ES-I3 (cell line): Measurements from ENCODE around the gene FAM163B.

Experiments used
- H3K36me3 ChIP-seq: 2 replicates; pipeline ENCODE4 v1.6.1; 2013; ENCODE audit warnings: mild to moderate bottlenecking, low read length, control low read depth, moderate library complexity; ENCODE audit not compliant: insufficient read depth
- H3K4me1 ChIP-seq: 2 replicates; pipeline ENCODE4 v1.6.1; 2013; ENCODE audit warnings: mild to moderate bottlenecking, control low read depth, low read length; ENCODE audit not compliant: insufficient read depth
- H3K9ac ChIP-seq: 2 replicates; pipeline ENCODE4 v1.6.1; 2013; ENCODE audit warnings: low read depth, mild to moderate bottlenecking, low read length, moderate library complexity
- H3K9me3 ChIP-seq: 2 replicates; pipeline ENCODE4 v1.6.1; 2013; ENCODE audit warnings: mild to moderate bottlenecking, low read length, moderate library complexity; ENCODE audit not compliant: control insufficient read depth, insufficient read depth

Gene FAM163B

DNA sequence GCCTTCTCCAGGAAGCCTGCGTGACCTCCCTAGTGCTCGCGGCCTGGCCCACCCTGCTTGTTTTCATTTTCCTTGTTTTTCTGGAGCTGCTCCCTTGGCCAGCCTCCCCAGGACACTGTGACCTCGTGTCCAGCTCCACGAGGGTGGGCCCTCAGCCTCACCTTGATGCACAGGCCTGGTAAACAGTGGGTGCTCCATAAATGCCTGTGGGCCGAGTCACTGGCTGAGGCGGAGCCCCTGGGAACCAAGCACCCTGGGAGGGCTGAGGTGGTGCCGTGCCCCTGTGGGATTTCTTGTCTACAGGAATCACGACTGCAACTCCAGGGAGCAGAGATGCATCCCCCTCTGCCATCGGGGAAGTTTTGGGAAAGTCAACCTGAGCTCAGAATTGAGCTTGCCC is 17.2 kb downstream of the FAM163B start:
- Histone ChIP-seq H3K9ac (no peak overlapping the region), H3K4me1 (no peaks in the 10 kb centered on the region), H3K36me3 (no peaks in the 10 kb centered on the region), H3K9me3 (peaks cover 4% of the 10 kb centered on the region; the same call in 1 of the 2 replicates)

DNA sequence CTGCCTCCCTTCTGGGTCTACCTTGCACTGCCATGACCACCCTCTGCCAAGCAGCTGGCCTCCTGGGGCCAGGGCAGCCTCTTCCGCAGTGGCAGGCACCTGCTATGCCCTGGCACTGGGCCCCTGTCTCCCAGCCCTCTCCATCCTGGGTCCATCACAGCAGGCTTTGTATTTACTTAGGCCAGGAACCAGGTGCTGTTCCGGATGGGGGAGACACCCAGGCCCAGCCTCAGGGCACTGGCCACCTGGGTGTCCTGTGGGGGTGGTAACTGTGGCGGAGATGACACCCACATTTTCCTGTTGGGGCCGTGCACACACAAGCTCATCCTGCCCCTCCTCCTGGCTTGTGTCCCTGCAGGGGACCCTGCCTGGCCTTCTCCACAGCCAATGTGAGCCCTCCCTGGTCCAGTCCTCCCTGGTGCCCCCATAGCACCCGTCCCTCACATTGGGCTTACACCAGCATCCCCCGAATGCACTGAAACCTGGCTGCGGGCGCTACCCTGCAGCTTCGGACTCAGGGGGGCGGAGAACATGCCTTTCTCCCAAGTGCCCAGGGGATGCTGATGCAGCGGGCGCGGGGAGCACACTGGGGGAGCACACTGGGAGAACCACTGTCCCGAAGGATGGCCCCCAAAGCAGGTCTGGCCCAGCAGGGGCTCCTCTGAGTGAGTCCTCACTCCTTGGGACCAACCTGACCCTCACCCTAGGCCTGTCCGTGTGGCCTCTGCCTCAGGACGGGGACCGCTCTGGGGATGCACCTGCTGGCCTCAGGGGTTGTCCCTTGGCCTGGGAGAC is 17.9 kb downstream of the FAM163B start:
- Histone ChIP-seq H3K9ac (no peak overlapping the region), H3K36me3 (no peaks in the 10 kb centered on the region), H3K9me3 (no peaks in the 10 kb centered on the region), H3K4me1 (no peaks in the 10 kb centered on the region)

DNA sequence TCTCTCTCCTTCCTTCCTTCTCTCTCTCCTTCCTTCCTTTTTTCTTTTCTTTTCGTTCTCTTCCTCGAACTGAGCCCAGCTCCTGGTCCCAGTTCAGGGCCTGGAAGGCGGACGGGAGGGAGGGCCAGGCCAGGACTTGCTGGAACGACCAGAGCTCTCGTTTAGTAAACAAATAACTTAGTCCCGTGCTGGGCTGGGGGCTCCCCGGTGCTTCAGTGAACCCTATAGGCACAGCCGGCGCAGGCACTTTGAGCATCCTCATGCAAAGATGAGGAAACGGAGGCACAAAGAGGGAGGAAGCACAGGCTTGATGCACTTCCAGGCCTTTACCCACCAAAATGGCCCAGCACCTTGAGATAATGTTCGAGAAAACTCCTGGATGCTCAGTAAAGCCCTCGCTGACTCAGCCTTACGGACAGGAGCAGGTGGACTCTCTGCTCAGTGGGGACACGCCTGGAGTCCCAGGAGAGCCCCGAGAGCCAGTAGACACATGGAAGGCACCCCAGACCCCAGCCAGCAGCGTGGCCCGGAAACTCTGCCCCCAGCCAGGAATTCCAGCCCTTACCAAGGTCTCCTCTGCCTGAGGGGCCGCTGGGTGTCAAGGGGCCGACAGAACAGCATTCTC is 18.8 kb downstream of the FAM163B start:
- Histone ChIP-seq H3K4me1 (peaks cover 10% of the 10 kb centered on the region; the same call in 1 of the 2 replicates), H3K9ac (no peak overlapping the region), H3K9me3 (no peaks in the 10 kb centered on the region), H3K36me3 (no peaks in the 10 kb centered on the region)

DNA sequence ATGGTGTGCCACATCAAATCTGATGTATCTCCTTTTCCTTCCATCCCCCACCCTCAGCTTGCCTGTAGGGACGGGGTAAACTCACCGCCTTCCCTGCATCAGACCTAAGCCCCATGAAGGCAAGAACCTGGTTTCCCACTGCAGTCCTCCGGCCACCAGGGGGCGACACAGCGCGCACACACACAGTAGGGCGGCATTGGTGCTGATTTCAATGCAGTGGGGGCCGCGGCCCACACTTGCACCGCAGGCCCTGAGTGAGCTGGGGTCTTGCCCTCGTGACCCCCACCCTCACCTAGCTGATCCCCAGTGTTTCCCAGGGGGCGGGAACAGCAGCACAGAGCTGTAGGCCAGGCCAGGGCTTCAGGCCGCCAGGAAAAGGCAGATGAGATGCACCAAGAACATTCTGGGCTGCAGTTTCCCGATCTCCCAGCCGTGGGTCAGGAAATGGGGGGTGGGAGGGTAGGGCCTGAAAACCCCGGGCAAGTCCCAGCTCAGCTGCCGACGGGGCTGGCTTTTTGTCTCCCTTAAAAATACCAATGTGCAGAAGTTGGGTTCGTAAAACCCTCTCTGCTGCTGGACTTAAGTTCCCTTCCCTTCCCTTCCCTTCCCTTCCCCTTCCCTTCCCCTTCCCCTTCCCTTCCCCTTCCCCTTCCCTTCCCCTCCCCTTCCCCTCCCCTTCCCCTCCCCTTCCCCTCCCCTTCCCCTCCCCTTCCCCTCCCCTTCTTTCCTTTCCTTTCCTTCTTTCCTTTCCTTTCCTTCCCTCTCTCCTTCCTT is 19.5 kb downstream of the FAM163B start:
- no peaks in the 10 kb centered on the region for H3K9me3 ChIP-seq
- no peaks in the 10 kb centered on the region for H3K36me3 ChIP-seq
- no peak overlapping the region for H3K9ac ChIP-seq
- H3K4me1 ChIP-seq, result peaks cover 15% of the 10 kb centered on the region

DNA sequence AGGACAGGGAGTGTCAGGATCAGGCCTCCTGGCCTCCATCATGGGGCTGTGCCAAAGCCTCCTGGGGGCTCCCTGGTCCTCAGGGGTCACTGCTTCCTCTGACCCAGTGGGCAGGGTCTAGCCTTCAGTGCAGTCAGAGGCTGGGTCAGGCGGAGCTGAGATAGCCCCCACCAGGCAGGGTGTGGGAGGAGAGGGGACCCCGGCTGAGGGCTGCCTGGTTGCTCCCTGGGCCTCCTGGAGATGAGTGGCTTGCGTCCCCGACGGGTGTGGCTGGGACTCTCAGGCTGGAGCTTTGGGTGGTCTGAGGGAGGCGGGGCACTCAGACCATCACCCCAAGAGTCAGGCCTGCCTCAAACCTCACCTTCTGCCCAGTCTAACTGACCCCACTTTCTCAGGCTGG is 21.7 kb downstream of the FAM163B start:
- H3K9ac ChIP-seq, result no peak overlapping the region
- no peaks in the 10 kb centered on the region for H3K36me3 ChIP-seq
- no peaks in the 10 kb centered on the region for H3K9me3 ChIP-seq
- peaks cover 20% of the 10 kb centered on the region for H3K4me1 ChIP-seq

DNA sequence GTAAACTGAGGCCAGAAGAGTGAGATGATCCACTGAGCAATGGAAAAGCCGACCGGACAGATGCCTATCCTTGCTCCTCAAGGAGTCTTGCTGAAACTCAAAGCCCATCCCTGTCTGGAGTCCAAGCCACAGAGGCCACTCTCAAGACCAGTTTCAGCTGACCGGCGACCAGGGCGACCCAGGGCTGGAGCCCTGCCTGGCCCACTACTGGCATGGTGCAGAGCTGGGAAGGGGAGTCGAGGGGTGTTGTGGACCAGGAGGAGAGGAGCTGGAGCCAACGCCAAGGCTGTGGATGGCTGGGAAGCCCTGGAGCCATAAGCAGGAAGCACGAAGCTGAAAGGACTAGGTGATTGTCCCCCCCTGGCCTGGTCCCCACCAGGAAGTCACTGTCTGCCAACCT is 22.1 kb downstream of the FAM163B start:
- Histone ChIP-seq H3K9ac (no peak overlapping the region), H3K9me3 (no peaks in the 10 kb centered on the region), H3K4me1 (peaks cover 20% of the 10 kb centered on the region), H3K36me3 (no peaks in the 10 kb centered on the region)

DNA sequence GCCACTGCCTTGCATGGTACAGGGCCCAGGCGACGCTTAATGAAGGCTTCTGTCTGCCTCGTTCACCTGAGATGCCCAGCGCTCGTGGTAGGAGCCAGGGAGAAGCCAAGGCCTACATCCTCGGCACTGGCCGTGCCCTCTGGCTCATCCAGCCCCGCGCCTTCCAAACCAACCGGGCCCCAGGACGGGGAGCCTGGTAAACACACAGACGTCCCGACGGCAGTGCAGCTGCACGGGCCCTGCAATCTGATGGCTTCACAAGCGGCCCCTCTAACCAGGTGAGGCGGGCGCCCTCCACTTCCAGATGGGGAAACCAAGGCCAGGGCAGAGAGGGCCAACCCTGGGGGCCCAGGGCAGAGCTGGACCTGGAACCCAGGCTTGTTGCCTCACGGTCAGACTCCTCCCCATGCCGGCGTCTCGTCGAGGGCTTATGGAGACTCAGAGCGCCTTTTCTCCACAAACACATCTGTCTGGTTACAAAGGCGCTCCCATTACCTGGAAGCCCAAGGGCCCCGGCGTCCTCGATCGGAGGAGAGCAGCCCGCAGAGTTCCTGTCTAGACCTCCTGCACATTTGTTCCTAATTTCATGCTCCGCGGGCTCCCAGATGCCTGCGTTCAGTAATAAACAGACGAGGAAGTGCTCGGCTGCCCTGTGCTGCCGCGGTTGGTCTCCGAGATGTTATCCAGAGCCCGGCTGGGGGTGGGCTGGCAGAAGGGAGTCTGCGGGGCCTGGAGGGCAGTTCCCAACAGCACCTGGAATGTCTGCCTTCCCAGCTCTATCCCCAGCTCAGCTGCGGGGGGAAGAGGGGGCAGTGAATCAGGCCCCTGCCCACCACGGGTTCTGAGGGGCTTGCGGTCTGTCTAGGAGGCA is 23.5 kb downstream of the FAM163B start:
- H3K4me1 ChIP-seq, result peaks cover 26% of the 10 kb centered on the region
- no peaks in the 10 kb centered on the region for H3K36me3 ChIP-seq
- H3K9me3 ChIP-seq, result no peaks in the 10 kb centered on the region
- H3K9ac ChIP-seq, result no peak overlapping the region

DNA sequence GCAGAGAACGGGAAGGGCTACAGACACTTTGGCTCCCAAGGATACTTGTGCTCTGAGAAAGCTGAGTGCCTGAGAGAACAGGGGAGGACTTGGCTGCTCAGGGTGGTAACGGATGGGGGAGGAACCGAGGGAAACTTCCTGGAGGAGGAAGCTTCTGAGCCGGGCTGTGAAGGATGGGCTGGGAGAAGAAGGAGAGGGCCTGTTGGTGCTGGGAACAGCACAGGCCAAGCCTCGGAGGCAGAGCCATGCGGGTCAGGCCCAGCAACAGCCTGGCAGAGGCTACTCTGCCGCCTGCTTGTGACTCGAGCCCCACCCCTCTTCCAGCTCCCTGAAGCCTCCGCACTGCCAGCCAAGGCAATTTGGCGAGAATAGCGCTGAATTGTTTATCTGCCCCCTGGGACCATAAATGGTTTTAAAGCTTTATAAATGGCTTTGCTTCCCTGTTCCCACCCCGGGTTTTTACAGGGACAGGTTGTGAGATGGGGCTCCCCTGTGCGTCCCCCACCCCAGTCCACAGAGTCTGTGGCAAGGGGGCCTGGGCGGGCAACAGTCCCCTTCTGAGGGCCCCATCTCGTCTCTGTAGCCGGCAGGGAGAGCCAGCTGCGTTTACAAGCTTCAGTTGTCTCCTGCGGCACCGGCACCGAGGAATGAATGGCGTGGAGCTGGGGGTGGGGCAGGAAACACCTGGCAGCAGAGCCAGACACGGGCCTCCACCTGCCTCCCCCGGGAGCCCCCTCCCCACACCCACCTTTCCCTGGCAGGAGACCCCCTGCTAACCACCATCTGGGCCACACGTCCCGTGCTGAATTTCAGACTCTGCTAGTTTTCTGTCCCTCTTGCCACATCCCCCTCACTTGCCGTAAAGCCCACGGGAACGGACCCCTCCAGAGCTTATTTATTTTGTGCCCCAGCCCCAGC is 24.4 kb downstream of the FAM163B start:
- Histone ChIP-seq H3K9me3 (no peaks in the 10 kb centered on the region), H3K36me3 (no peaks in the 10 kb centered on the region), H3K4me1 (peaks cover 26% of the 10 kb centered on the region), H3K9ac (no peak overlapping the region)

DNA sequence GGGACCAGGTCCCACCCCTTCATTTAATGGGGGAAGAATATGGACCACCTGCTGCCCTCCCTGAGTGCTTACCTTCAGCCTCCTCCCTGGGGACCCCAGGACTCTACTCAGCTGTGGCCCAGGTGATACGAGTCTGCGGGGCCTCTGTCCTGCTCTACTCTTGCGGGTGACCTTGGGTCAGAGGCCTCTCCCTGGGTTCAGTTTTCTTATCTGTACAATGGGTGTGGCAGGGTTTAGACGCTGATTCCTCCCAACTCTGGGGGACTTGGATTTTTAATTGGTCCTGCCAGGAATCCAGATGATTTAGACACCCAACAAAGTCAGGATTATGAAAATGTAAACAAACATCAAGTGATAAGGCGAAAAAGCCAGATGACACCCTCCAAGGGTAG is 25.0 kb downstream of the FAM163B start:
- H3K9ac ChIP-seq, result no peak overlapping the region
- no peaks in the 10 kb centered on the region for H3K9me3 ChIP-seq
- no peaks in the 10 kb centered on the region for H3K36me3 ChIP-seq
- H3K4me1 ChIP-seq, result peaks cover 26% of the 10 kb centered on the region

DNA sequence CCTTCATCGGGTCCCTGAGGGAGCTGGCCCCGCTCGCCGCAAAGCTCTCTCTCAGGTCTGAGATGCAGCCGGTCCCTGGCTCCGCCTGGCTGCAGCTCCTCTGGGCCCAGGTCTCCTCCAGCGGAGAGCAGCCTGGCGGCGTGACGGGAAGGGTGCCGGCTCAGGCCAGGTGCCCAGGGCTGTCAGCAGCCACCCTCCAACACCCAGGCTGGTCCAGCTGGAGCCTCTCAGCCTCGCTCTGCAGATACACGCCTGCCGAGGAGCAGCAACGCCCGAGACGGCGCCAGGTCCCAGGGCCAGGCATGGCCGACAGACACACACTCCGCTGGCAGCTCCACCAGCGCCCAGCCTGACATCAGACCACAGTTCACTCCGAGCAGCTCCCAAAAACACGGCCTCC is 25.6 kb downstream of the FAM163B start:
- Histone ChIP-seq H3K9me3 (no peaks in the 10 kb centered on the region), H3K36me3 (no peaks in the 10 kb centered on the region), H3K9ac (no peak overlapping the region), H3K4me1 (peaks cover 26% of the 10 kb centered on the region)

DNA sequence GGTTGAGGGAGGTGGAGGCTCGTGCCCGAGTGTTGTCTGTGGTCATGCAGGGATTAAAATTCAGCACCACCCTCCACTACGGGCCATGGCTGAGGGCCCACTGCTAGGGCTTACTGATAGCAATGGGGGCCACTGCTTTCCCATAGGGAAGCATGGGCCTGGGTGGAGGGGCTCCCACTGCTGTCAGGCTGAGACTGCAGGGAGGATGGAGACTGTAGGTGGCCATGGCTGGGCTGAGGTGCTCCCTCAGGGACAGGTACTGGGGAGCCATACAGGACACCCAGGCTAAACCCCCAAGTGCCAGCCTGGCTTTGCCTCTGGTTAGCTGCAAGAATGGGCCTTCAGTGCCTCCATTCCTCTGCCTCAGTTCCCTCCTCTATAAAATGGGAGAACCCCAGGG is 26.1 kb downstream of the FAM163B start:
- Histone ChIP-seq H3K36me3 (no peaks in the 10 kb centered on the region), H3K9me3 (no peaks in the 10 kb centered on the region), H3K4me1 (peaks cover 26% of the 10 kb centered on the region), H3K9ac (no peak overlapping the region)

DNA sequence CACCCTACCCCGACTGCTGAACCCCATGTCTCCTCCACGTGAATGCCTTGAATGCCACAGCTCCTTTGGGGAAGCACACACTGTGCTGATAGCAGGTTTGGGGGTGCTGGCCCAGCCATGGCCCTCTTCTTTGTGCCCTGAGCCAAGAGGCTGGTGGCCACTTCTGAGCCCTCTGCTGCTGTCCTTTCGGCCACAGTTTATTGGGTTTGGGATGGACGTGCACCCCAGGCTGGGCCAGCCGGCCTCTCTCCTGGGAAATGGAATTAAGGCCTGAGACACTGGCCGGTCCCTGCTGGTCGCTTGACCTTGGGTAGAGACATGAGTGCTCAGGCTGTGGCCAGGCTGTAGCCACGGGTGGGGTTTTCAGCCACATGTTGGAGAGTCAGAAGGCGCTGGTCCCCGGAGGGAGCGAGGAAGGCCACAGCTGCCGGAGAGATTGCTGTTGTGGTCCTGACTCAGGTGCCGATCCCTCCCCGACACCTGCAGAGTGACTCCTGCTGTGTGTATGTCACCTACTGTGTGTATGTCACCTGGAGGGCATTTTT is 26.6 kb downstream of the FAM163B start:
- no peaks in the 10 kb centered on the region for H3K9me3 ChIP-seq
- H3K9ac ChIP-seq, result no peak overlapping the region
- H3K4me1 ChIP-seq, result peaks cover 26% of the 10 kb centered on the region
- H3K36me3 ChIP-seq, result no peaks in the 10 kb centered on the region
